Stimulated activated CD4-positive, alpha-beta T cell treated with anti-CD3 and anti-CD28 coated beads, Interleukin-1b, Interleukin-23, amount 100 ng/mL, for 4 hours (primary cell): ENCODE results near the gene C4B.
"Not testable (repeated sequence)": the region's sequence is repeated elsewhere in the genome, so short reads cannot be mapped to it uniquely, and the experiment has no call there.

Source experiments
- DNase-seq, 2 donors: peaks; one replicate each; pipeline ENCODE4 v3.0.0-alpha.2; 2020; ENCODE audit warnings: low read depth in 2 of 2

Gene C4B

DNA sequence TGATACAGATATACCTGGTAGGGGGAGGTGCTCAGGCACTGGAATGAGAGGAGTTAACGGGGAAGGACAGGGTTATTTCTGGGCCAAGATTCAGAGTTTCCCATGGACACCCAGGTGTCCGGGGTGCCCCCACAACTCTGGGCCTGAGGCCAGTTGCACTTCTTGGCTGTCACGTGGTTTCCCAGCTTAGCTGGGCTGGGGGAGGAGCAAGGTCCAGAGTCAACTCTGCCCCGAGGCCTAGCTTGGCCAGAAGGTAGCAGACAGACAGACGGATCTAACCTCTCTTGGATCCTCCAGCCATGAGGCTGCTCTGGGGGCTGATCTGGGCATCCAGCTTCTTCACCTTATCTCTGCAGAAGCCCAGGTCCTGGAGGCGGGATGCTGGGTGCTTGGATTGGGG is at the start of gene C4B:
Gene C4B (plus strand): TSS at position 249 of the 400 bp plus-strand sequence. CDS start 51 bp downstream, at position 300.
- not testable (repeated sequence) for DNase-seq

DNA sequence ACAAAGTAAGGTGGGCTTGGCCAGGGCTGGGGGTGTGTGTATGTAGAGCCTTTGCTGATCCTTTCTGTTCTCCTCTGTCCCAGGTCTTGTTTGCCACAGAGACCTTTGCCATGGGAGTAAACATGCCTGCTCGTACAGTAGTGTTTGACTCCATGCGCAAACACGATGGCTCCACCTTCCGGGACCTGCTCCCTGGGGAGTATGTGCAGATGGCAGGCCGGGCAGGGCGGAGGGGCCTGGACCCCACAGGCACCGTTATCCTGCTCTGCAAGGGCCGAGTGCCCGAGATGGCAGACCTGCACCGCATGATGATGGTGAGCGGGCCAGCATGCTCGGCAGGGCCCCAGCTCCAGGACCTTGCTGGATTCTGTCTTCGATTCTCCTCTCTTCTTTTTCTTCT is 48.9 kb upstream of the C4B start:
- DNase-seq: no peak

DNA sequence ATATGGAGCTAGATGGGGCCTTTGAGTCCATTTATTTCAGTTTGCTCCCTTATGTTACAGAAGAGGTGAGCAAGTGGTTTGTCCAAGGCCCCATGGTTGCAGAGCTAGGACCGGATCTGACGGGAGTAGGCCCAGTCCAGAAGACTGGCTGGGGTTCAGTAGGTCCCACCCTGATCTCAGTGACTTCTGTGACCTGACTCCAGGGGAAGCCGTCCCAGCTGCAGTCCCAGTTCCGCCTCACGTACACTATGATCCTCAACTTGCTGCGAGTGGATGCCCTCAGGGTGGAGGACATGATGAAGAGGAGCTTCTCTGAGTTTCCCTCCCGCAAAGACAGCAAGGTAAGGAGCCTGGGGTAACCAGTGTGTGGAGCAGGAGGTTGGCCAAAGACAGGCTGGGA is 48.1 kb upstream of the C4B start:
- DNase-seq: no peak

GRCh38 chr6:31966997-31967925 is 47.3 kb upstream of the C4B start:
- no peak for DNase-seq

- no peak for DNase-seq
Observed at GRCh38 chr6:31967926-31968320, 46.7 kb upstream of the C4B start.

DNA sequence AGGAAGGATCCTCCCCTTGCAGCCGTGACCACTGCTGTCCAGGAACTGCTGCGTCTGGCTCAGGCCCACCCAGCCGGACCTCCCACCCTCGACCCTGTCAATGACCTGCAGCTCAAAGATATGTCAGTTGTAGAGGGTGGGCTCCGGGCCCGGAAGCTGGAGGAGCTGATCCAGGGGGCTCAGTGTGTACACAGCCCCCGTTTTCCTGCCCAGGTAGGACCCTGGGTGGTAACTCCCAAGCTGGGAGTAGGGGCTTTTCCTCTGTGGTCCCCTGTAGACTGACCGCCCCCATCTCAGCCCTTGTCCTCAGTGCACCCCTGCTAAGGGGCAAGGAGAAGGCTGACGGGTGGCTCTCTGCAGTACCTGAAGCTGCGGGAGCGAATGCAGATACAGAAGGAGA is 46.3 kb upstream of the C4B start:
- DNase-seq: no peak

GRCh38 chr6:31968791-31969711 is 45.5 kb upstream of the C4B start:
- no peak for DNase-seq

DNA sequence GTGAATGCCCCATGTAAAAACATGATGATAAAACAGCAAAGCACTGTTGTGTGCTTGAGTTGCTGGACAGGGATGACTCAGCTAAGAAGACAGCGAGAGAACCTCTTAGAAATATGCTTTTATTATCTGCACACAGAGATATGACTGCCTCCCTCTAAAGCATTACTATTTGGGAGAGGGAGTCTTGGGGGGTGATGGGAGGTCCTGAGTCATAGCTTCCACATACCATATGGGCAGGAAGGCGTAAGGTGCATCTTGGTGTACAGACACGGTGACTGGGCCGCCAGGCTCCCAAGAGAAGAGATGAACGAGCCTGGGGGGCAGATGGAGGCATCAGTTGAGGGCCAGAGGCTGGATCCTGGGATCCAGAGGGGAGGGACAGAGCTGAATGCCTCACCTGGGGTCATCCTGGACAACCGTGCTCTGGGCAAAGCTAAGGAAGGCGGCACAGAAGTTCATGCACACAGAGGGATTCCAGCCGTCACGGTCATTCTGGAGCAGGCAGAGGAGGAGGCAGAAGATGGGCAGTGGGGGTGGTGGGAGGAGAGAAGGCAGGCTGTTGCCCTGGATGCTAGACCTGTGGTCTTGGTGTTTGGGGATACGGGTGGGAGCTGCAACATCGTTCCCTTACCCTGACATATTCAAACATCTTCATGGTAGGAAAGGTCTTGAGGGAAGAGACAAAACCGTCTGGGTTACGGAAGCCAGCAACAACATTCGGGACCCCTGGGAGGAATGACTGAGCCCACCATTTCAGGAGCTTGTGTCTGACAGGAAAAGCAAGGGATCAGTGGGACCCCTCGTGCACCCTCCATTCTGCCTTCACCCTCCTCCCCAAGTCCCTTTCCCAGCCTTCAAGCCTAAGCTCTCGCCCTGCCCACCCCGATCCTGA is 44.6 kb upstream of the C4B start:
- no peak for DNase-seq

- no peak for DNase-seq
Observed at GRCh38 chr6:31970604-31971271, 43.9 kb upstream of the C4B start.

GRCh38 chr6:31971279-31971992 is 43.2 kb upstream of the C4B start:
- no peak for DNase-seq

GRCh38 chr6:31971993-31972708 is 42.4 kb upstream of the C4B start, which contains the start of gene DXO:
DXO (minus strand) TSS chr6:31972138; CDS start chr6:31971675, 463 bp downstream.
- DNase-seq: peak; percentile 91 to 94

DNA sequence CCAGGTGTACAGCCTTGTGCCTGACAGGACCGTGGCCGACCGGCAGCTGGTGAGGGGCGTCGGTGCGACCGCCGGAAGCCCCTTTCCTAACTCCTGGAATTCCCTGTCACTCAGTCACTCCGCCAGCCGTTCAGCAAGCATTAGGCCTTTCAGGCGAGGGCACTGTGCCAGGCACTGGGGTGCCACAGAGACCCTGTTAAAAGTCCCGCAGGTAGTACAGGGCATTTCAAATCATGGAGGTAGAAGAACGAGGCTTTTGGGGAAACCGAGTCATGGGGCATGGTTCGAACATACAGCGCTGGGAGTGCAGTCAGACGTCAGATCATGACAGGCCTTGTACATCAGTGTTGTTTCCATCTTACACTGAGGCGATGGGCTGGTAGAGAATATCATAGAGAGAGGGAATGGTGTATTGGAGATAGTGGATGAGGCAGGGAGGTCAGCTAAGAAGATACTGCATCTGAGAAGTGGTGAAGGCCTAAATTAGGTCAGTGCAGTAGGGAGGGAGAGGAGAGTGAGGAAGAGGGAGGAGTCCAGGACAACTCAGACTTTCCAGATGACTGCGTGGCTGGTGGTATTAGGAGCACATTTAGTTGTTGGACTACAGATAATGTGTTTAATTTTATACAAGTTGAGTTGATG is 41.8 kb upstream of the C4B start:
- no peak for DNase-seq

DNA sequence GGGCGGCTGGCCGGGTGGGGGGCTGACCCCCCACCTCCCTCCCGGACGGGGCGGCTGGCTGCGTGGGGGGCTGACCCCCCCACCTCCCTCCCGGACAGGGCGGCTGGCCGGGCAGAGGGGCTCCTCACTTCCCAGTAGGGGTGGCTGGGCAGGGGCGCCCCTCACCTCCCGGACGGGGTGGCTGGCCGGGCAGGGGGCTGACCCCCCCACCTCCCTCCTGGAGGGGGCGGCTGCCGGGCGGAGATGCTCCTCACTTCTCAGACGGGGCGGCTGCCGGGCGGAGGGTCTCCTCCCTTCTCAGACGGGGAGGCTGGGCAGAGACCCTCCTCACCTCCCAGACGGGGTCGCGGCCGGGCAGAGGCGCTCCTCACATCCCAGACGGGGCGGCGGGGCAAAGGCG is 38.5 kb upstream of the C4B start:
- not testable (repeated sequence) for DNase-seq

DNA sequence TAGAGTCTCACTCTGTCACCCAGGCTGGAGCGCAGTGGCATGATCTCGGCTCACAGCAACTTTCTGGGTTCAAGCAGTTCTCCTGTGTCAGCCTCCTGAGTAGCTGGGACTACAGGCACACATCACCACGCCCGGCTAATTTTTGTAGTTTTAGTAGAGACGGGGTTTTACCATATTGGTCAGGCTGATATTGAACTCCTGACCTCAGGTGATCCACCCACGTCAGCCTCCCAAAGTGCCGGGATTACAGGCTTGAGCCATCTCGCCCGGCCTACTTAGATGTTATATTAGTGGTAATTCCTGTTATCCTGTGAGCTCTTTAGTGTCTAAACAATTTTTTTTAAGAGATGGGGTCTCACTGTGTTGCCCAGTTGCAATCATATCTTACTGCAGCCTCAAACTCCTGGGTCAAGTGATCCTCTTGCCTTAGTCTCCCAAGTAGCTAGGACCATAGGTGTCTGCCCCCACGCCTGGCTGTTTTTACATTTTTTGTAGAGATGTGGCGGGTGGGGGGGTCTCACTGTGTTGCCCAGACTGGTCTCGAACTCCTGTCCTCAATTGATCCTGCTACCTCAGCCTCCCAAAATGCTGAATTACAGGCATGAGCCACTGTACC is 36.7 kb upstream of the C4B start:
- DNase-seq: no peak

DNA sequence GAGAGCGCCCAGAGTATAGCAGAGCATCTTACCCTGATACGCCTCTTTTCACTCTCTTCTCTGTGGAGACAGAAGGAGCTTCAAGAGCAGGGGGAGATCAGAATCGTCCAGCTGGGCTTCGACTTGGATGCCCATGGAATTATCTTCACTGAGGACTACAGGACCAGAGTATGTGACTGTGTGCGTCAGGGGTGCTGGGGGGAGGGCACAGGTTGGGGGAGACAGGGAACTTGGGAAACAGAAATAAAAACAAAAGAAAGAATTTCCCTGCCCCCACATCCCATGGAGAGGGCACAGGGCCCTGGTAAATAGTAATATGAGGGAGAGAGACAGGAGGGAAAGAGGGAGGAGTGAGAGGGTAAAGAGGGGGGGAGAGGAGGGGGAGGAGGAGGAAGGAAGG is 35.8 kb upstream of the C4B start:
- DNase-seq: no peak

DNA sequence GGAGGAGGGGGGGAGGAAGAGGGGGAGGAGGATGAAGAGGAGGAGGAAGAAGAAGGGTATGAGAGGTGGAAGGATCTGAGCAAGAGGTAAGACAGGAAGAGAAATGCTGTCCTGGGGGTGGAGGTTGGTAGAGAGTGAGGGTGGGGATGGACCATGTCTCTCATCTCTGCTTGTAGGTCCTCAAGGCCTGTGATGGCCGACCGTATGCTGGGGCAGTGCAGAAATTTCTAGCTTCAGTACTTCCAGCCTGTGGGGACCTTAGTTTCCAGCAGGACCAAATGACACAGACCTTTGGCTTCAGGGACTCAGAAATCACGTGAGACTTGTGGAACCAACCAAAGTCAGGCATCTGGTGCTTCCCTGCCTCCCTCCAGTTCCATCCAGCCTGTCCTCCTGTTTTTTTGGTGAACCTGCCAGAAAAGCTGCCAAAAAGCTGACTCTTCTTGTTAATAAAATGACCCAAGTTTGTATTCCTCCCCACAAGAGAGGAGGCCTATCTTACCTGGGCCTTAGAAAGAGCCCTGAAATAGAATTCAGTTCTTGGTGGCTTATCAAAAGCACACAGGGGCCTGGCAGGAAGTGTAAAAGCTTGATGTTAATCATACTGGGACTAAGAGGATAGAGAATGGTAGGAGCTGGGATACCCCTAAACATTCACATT is 35.2 kb upstream of the C4B start:
- DNase-seq: no peak

GRCh38 chr6:31980195-31980876 is 34.3 kb upstream of the C4B start:
- DNase-seq: not testable (repeated sequence)
